AG09319 (cell line): Measurements from ENCODE around the gene SMC1B.
"Not testable (repeated sequence)": the region's sequence is repeated elsewhere in the genome, so short reads cannot be mapped to it uniquely, and the experiment has no call there.

ENCODE experiments used
- DNase-seq: peaks from one replicate; pipeline ENCODE4 v3.0.0-alpha.2; 2010; ENCODE audit warnings: low read depth; ENCODE audit errors: extremely low read depth
- TF ChIP-seq, protein P1 (sequence below): IDR thresholded peaks from 2 replicates; pipeline ENCODE4 v1.5.1; 2011; ENCODE audit warnings: low read depth, mild to moderate bottlenecking, inconsistent platforms, low read length, moderate library complexity

Gene SMC1B

GRCh38 chr22:45397806-45398205 is 15.6 kb downstream of the SMC1B start:
- DNase-seq: no peak
- TF ChIP-seq, protein P1, sequence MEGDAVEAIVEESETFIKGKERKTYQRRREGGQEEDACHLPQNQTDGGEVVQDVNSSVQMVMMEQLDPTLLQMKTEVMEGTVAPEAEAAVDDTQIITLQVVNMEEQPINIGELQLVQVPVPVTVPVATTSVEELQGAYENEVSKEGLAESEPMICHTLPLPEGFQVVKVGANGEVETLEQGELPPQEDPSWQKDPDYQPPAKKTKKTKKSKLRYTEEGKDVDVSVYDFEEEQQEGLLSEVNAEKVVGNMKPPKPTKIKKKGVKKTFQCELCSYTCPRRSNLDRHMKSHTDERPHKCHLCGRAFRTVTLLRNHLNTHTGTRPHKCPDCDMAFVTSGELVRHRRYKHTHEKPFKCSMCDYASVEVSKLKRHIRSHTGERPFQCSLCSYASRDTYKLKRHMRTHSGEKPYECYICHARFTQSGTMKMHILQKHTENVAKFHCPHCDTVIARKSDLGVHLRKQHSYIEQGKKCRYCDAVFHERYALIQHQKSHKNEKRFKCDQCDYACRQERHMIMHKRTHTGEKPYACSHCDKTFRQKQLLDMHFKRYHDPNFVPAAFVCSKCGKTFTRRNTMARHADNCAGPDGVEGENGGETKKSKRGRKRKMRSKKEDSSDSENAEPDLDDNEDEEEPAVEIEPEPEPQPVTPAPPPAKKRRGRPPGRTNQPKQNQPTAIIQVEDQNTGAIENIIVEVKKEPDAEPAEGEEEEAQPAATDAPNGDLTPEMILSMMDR: no peak

DNA sequence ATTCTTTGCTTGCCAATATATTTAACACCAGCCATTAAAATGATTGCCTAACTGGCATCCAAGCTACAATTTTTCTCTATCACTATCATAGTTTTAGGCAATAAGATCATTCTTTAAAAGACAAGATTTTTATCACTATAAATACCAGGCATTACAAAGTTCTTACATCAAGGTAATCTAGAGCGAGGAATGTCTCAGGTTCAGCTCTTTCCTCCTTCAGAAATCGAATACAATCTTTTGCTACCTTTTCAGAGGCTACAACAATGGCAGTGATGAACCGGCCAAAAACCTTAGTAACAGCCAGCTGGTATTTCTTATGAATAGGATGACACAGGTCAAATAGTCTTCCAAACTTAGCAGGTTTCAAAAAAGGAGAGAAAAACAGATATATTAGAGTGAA is 23.9 kb downstream of the SMC1B start:
- no peak for DNase-seq
- TF ChIP-seq, protein P1: no peak

DNA sequence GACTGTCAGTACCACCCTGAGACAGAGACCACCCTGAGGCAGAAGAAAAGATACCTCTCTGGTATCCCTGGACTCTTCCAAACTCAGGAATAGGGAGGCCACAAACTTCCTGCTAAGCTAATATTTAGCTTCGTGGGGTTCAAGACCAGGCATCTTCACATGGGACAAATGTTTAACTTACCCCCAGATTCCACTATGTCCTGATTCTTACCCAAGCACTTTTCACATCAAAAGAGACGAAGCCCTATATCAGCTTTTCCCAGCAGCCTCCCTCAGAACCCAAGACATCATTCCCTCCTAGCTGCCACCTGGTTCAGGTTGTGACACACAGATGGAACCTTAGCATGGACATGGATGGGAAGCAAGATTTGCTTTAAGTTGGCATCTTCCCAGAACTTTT is 32.1 kb downstream of the SMC1B start:
- TF ChIP-seq, protein P1: no peak
- no peak for DNase-seq

DNA sequence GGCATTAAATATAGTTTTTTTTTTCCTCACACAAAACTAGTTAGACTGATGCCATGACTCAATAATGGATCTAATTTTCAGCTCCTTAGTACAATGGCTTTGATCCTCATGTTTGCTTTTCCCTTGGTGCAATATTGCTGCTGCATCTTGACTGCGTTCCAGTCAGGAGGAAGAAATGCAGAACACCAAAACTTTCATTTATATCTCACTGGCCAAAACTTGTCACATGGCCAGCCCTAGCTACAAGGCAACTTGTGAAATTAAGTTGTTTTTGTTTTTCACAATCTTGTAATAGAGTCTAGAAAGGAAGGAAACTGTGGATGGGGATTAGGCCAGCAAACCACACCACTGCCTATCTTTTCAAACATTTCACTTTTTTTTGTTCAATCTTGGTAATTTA is 36.7 kb downstream of the SMC1B start:
- DNase-seq: no peak
- TF ChIP-seq, protein P1: no peak

DNA sequence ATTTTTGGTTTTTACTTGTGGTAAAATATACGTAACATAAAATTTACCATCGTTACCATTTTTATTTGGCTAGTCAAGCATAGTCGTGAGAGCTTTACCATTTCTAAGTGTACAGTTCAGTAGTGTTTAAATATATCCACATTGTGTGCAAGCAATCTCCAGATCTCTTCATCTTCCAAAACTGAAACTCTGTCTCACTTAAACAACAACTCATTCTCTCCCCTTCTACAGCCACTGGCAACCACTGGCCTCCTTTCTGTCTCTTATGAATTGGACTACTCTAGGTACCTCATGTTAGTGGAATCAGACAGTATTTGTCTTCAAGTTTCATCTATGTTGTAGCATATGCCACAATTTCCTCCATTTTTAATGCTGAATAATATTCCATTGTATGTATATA is 37.4 kb downstream of the SMC1B start:
- TF ChIP-seq, protein P1: no peak
- no peak for DNase-seq

GRCh38 chr22:45373592-45373991 is 39.8 kb downstream of the SMC1B start:
- not testable (repeated sequence) for DNase-seq

DNA sequence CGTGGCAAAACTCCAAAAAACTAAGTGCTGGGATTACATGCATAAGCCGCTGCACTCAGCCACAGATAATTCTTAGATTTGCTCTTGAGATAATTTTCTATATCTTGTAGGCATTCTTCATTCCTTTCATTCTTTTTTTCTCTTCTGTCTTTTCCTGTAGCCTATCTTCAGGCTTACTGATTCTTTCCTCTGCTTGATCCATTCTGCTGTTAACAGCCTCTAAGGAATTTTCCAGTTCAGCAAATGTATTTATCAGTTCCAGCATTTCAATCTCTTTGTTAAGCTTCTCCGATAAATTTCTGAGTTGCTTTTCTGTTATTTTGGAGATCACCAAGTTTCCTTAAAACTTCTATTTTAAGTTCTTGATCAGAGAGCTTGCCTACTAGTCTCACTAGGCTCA is 46.7 kb downstream of the SMC1B start:
- TF ChIP-seq, protein P1: no peak

GRCh38 chr22:45359627-45360026 is 53.8 kb downstream of the SMC1B start:
- DNase-seq: no peak
- TF ChIP-seq, protein P1: no peak

More for the DNA sequence above, 46.7 kb downstream of the SMC1B start:
- no peak for DNase-seq
